Measurements from ENCODE around the gene PLEKHO1.

The PLEKHO1 gene

DNA sequence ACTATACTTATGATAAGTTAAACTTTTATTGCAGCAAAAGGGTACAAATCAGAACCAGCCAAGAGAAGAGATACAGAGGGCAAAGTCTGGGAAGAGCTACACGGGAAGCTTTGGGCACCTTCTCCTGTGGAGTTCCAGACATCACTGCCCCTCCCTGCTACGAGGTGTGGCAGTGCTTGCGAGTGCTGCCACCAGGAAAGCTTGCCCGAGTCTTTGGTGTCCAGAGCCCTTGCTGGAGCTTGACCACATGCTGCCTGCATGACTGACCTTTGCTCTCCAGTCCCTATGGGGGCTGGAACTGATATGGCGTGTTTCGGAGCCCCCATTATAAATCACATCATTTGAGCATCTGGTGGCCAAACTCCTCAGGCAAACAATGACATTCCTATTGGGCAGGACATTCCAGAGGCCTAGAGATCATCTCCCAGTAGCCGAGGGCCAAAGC, 23.4 kb downstream of the PLEKHO1 start:
- TF ChIP-seq, protein P1, sequence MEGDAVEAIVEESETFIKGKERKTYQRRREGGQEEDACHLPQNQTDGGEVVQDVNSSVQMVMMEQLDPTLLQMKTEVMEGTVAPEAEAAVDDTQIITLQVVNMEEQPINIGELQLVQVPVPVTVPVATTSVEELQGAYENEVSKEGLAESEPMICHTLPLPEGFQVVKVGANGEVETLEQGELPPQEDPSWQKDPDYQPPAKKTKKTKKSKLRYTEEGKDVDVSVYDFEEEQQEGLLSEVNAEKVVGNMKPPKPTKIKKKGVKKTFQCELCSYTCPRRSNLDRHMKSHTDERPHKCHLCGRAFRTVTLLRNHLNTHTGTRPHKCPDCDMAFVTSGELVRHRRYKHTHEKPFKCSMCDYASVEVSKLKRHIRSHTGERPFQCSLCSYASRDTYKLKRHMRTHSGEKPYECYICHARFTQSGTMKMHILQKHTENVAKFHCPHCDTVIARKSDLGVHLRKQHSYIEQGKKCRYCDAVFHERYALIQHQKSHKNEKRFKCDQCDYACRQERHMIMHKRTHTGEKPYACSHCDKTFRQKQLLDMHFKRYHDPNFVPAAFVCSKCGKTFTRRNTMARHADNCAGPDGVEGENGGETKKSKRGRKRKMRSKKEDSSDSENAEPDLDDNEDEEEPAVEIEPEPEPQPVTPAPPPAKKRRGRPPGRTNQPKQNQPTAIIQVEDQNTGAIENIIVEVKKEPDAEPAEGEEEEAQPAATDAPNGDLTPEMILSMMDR (IDR thresholded peaks at IDR 0.05; ENCODE audit: low read length, missing control alignments): no peak
- DNase-seq (ENCODE audit: low read depth): no peak
- H3K4me3 ChIP-seq (replicated peaks; ENCODE audit: low read depth, low read length): no peak overlapping the region

DNA sequence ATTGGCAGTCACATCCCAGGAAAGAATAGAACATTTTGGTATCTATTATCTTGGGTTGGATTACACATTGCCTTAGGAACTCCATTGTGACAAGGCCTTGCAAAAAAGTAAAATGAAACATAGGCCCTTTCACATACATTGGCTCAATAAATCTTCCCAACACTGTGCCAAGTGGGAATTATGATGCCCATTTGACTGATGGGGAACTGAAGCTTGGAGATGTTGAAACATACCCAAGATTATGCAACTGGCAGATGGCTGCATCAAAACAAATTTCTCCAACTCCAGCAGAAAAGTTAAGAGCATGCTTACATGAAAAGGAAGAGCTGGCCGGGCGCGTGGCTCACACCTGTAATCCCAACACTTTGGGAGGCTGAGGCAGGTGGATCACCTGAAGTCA, 26.9 kb downstream of the PLEKHO1 start:
- TF ChIP-seq, protein P1 (IDR thresholded peaks at IDR 0.05; ENCODE audit: low read length, missing control alignments): no peak
- no peak for DNase-seq (ENCODE audit: low read depth)
- no peak overlapping the region for H3K4me3 ChIP-seq (replicated peaks; ENCODE audit: low read depth, low read length)

GRCh38 chr1:150178548-150178947, 28.8 kb downstream of the PLEKHO1 start:
- no peak for DNase-seq (ENCODE audit: low read depth)
- H3K4me3 ChIP-seq (replicated peaks; ENCODE audit: low read depth, low read length): no peak overlapping the region
- TF ChIP-seq, protein P1 (IDR thresholded peaks at IDR 0.05; ENCODE audit: low read length, missing control alignments): no peak

GRCh38 chr1:150179867-150180266, 30.2 kb downstream of the PLEKHO1 start:
- TF ChIP-seq, protein P1 (IDR thresholded peaks at IDR 0.05; ENCODE audit: low read length, missing control alignments): no peak
- DNase-seq (ENCODE audit: low read depth): no peak
- no peak overlapping the region for H3K4me3 ChIP-seq (replicated peaks; ENCODE audit: low read depth, low read length)

- TF ChIP-seq, protein P1 (IDR thresholded peaks at IDR 0.05; ENCODE audit: low read length, missing control alignments): no peak
Measured at GRCh38 chr1:150180474-150180873, 30.8 kb downstream of the PLEKHO1 start.

GRCh38 chr1:150182247-150182646, 32.5 kb downstream of the PLEKHO1 start:
- DNase-seq (ENCODE audit: low read depth): no peak
- TF ChIP-seq, protein P1 (IDR thresholded peaks at IDR 0.05; ENCODE audit: low read length, missing control alignments): no peak
- H3K4me3 ChIP-seq (replicated peaks; ENCODE audit: low read depth, low read length): no peak overlapping the region

More at GRCh38 chr1:150180474-150180873, 30.8 kb downstream of the PLEKHO1 start:
- no peak overlapping the region for H3K4me3 ChIP-seq (replicated peaks; ENCODE audit: low read depth, low read length)
- no peak for DNase-seq (ENCODE audit: low read depth)

- H3K4me3 ChIP-seq (replicated peaks; ENCODE audit: low read depth, low read length): no peak overlapping the region
- TF ChIP-seq, protein P1 (IDR thresholded peaks at IDR 0.05; ENCODE audit: low read length, missing control alignments): no peak
- no peak for DNase-seq (ENCODE audit: low read depth)
Measured at GRCh38 chr1:150183061-150183460, 33.3 kb downstream of the PLEKHO1 start.
